ENCODE results near the gene PAQR5.
"Not testable (repeated sequence)": the region's sequence is repeated elsewhere in the genome, so short reads cannot be mapped to it uniquely, and the experiment has no call there.

PAQR5 gene

DNA sequence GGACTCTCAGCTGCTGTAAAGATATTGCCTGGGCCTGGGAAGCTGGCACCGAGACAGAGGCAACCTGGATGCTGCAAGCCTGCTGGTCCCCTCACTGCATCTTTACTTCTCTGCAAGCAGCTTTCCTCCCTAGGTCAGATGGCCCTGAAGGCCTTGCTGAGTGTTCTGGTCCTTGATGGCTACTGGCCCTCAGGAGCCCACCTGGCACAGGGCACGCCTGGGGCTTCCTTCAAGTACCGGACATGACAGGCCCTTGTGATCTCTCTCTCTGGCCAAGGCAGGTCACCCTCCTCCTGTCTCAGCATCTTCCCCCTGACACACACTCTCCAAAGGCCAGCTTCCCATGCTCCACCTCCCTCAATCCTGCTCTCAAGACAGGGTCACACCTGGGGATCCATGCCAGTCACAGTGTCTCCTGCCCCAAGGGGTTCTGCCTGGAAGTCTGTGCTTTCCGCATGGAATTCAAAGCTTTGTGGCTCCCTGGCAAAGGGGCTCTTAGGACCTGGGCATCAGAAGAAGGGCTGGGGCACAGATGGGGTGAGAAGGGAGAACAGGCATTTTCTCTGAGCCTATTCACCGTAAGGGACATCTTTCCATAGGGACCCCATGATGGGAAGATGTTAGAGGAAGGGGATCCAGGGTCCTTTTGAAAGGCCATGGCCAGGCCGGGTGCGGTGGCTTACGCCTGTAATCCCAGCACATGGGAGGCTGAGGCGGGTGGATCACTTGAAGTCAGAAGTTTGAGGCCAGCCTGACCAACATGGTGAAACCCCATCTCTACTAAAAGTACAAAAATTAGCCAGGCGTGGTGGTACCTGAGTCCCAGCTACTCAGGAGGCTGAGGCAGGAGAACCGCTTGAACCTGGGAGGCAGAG lies 4.7 kb upstream of the PAQR5 start:
- DNase-seq (ENCODE audit: low read depth in 2 of 2) = no peak

DNA sequence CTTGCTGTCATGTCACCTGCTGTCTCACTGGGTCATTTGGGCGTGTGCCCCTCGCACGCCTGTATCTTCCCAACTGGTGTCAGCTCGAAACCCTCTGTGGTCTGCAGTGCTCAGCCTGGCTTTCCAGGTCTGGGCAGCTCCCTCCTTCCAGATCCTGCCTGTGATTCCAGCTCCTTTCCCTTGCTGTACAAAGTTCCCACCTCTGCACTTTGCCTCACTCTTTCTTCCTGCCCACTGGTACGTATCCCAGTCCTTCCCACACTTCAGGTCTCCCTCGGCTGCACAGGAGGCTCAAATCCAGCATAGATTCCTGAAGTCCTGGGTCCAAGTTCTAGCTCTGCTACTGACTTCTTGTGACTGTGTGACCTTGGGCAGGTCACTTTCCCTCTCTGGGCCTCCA lies 2.1 kb upstream of the PAQR5 start:
- DNase-seq (ENCODE audit: low read depth in 2 of 2) = no peak

DNA sequence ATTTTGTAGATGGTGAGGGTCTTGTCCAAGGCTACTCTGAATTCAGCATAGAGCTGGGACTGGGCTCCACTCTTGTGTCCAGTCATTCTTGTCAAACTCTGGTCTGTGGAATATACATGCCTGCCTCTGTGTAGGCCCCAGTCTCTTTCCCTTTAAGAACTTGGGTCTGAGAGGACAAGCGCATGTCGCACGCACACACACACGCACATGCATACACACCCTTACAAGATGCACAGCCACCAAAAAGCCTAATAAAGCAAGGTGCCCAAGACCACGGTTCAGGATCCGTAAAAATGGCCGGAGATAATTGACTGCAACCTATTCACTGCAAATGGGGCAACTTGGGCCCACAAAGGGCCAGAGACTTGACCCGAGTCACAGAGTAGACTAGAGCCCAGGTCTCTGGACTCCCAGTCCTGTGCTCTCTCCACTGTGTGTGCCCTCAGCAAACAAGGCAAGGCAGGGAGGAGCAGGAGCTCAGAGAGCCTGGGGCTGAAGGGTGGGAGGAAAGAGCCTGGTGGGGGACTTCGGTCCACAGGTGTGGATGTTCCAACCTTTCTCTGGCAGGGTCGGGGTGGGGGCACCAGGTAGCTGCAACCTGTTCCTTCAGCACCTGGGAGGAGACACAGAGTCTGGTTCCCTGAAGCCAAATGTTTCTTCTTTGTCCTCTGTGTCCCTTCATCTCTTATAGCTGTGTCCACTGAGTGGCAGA lies 914 bp upstream of the PAQR5 start:
- DNase-seq (ENCODE audit: low read depth in 2 of 2) = no peak

DNA sequence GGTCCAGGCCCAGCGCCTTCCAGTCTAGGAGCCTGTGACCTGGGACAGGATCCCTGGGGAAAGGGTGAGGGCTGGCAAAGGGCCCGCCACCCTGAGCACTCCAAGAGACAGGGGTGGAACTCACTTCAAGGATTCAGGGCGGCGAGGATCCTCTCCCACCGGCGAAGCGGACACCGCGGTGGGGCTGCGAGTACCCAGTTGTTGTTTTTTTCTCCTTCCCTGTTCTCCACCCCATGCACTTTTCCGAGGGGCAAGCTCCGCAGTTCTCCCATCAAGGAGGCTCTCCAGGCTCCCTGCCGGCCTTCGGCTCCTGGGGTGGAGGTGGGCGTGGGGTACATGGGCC lies 387 bp upstream of the PAQR5 start:
- no peak for DNase-seq (ENCODE audit: low read depth in 2 of 2)

DNA sequence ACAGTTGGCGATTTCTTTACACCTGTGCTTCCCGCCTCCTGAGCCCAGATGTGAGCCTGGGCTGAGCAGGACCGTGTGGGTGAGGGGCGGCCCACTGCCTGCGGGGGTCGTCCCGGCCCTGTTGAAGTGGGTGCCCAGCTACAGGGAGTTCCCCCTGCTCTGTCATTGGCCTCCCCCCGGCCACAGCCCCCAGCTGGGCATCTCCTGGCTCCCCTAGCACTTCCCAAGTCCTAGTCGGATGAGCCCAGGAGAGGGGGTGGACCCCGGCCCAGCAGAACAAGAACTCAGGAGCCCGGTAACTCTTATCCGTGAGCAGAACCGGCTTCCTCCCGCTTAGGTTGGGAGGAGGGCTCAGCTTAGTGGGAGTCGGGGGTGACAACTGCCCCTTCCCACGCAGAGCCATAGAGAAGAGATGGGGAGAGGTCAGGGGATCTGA lies 757 bp downstream of the PAQR5 start:
- no peak for DNase-seq (ENCODE audit: low read depth in 2 of 2)

DNA sequence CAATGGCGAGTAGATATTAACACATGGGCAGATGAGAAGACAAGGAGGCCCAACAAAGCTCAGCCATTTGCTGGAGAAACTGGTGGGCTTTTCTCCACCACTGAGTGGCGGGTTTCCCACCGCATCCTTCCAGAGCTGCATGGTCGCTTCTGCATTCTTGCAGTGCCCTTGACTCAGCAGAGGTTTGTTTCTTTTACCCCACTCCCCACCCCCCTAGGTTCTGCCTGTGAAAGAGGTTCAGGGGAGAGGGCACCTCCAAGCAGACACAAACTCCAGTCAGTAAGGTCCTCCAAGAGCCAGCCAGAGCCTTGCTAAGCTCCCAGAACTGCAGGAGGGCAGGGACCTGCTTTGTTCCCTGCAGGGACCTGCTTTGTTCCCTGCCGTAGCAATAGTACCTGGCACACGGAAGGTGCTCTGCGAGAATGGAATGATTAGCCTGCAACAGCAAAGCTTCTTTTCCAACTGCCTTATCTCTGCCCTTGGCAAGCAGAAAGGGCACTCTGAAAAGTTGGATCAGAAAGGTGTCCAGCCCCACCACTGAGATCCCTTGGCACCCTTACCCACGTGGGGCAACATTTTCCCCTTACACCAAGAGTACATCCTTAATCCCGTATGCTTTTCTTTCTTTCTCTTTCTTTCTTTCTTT lies 1.4 kb downstream of the PAQR5 start:
- no peak for DNase-seq (ENCODE audit: low read depth in 2 of 2)

DNA sequence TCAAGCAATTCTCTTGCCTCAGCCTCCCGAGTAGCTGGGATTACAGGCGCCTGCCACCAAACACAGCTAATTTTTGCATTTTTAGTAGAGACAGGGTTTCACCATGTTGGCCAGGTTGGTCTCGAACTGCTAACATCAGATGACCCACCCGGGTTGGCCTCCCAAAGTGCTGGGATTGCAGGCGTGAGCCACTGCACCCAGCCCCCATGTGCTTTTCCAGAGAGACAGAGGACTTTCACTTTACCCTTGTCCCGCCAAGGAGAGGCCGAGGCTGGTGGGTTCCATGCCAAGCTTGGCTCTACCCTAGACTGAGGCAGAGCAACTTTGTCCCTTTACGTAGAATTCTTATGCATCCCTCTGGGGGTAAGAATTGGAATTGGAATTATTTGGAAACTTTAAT lies 2.4 kb downstream of the PAQR5 start:
- not testable (repeated sequence) for DNase-seq (ENCODE audit: low read depth in 2 of 2)

DNA sequence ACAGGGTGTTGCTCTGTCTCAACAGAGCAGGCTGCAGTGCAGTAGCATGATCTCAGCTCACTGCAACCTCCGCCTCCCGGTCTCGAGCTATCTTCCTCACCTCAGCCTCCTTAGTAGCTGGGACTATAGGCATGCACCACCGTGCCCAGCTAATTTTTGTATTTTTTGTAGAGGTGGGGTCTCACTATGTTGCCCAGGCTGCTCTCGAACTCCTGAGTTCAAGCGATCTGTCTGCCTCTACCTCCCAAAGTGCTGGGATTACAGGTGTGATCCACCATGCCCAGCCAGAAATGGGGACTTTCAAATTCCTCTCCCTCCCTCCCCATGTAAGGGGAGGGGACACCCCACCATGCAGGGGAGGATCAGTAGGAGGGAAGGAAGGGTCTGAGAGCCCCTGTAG lies 3.4 kb downstream of the PAQR5 start:
- DNase-seq (ENCODE audit: low read depth in 2 of 2) = not testable (repeated sequence)

DNA sequence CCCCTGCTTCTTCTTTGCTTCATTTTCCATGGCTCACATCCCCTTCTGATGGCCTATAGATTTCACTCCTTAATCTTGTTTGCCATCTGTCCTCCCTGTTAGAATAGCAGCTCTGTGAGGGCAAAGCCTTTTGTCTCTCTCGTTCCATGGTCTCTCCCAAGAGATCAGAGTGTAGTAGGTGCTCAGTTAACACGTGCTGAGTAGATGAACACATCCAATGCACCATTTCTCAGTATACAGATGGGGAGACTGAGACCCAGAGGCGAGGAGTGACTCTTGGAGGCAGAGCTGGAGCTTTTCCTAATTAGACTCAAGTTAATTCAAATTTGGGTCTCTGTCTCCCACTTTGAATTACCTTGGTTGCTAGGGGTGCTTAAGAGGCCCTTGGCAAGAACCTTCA lies 4.2 kb downstream of the PAQR5 start:
- DNase-seq (ENCODE audit: low read depth in 2 of 2) = no peak

DNA sequence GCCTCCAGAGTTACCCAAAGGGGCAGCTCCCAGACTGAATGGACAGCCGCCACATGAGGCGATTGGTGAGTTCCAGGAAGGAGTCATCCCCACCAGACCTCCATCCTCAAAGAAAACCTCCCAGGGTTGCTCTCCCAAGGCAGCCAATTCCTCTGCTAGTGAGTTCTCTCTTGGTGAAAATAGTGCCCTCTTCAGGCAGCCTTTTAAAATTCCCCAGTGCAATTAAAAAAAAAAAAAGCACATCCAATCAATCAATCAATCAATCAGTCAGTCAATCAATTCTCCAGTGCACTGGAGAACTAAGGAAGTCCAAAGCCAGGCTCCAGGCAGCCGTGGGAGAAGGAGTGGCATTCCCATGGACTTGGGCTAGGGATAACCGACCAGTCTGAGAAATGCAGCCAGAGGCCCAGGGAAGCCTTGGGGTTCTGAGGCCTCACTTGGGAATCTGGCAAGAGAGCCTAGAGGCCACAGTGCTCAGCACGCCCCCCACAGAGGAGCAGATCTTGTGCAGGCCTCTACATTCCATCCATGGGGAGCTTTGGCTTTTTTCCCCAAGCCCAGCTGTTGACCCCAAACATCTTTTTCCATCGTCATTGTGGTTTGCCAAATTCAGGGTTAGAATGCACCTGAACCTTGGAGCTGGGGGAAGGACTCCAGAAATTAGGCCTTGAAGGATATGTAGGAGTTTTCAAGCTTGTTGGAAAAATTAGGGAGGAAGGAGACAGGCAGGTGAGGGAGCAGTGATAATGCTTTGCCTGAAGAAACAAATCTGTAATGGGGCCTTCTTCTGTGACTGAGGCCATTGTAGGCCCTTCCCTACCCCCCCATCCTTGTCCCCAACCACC lies 4.8 kb downstream of the PAQR5 start:
- DNase-seq (ENCODE audit: low read depth in 2 of 2) = no peak

DNA sequence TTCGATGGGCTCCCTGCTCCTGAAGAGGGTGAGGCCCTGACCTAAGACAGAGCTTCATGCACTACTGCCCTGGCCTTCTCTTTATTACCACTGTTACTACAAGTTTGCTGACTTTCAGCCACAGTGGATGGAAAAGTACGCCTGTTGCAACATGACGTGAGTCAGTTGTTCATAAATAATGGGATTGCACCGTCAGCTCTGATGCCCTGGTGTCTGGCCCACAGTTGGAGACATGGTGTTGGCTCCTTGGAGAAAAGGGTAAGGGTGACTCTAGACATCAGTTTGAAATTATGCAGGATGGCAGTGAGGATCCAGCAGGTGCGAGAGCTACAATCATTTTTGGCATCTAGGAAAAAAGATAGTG lies 5.5 kb downstream of the PAQR5 start:
- DNase-seq (ENCODE audit: low read depth in 2 of 2) = no peak

DNA sequence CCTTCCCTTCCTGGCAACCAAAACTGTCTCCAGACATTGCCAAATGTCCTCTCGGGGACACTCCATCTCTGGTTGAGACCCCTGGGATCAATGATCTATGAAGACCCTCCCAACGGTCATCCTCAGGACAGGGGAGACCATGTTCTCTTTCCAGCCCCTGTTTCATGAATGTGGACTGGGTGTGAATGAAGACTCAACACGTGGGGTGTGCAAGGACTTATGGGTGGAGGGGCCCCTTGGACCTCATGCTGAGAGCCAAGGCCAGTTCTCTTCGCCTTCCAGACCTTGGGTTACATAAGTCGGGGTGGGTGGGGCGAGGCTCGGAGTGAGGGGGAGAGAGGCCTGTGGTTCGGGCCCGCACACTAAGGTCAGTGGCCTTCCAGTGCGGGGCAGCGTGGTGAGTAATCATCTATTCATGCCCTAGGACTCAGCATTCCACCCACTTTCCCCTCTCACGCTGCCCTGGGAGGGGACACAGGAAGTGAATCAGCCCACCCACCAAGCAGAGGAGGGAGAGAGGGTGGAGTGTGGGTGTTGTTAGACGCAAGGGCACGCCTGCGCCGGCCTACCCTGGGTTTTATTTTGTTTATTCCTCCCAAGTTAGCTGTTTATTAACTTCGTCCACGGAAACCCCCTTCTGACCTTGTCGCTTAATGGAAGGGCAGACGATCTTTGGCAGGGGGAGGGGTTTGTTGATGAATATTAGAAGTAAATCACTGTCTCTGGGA lies 6.7 kb downstream of the PAQR5 start:
- no peak for DNase-seq (ENCODE audit: low read depth in 2 of 2)

DNA sequence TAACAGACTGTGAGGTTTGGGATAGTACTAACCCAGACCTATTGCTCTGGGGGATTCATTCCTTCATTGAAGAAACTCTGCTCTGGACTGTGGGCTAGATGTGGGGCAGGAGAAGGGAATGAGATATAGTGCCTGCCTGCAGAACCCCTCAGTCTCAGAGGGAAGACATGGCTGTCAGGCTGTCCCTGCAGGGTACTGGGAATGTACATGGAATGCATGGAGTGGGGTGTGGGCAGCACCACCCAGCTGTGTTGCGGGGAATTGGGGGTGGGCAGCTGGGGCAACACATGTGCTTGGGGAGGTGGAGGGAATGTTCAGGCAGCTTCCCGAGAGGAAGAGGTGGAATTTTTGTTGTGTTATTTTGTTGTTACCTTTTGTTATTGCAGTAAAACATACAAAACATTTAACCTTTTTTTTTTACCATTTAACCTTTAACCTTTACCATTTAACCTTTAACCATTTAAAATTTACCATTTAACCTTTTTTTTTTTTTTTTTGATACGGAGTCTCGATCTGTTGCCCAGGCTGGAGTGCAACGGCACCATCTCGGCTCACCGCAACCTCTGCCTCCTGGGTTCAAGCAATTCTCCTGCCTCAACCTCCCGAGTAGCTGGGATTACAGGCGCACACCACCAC lies 7.3 kb downstream of the PAQR5 start:
- no peak for DNase-seq (ENCODE audit: low read depth in 2 of 2)

DNA sequence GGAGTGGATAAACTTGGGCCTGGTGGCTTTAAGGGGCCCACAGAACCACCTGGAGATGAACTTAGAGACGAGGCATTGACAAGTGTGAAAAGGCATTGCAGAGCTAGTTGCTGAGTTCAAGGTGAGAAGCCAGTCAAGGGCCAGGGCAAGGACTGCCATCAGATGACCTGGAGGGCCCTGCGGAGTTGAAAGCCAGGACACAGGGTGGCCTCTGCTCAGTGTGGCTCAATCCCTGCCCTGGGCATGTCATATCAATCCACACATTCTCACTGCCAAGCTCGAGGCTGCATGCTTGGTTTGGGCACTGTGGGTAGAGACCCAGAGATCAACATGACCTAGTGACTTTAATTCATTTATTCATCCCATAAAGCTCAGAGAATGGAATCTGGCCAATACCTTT lies 9.2 kb downstream of the PAQR5 start:
- no peak for DNase-seq (ENCODE audit: low read depth in 2 of 2)

DNA sequence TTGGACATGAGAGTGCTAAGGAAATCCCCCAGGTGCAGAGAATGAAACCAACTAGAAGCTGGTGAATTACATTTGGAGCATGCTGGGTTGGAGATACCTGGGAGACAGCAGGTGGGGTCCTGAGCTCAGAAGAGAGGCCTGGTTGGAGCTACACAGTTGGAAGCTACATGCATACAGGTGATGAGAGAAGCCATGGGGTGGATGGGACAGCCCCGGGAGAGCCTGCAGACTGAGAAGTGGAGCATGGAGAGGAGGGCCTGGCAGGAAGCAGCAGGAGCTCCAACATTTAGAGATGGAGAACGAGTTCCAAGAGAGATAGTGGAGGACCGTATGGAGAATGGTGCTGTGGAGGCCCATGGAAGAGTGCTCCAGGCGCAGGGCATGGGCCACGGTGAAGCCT lies 10.2 kb downstream of the PAQR5 start:
- DNase-seq (ENCODE audit: low read depth in 2 of 2) = no peak

DNA sequence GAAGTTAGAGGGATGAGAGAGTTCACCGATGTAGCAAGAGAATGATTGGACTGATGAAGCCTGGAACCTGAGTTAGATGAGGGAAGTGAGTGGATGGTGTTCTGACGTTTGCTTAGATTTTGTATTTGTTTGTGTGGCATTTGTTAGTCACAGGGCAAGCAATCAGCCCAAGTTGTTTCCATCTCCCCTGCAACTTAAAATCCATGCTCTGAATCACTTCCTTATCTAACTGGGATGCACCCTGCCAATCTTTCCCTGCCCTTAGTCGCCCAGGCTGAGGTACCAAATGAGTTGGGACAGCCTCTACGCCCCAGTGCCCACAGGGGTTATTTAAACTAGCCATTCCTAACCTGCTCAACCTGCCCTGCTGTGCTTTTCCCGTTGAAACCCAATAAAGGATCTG lies 12.6 kb downstream of the PAQR5 start:
- DNase-seq (ENCODE audit: low read depth in 2 of 2) = no peak

DNA sequence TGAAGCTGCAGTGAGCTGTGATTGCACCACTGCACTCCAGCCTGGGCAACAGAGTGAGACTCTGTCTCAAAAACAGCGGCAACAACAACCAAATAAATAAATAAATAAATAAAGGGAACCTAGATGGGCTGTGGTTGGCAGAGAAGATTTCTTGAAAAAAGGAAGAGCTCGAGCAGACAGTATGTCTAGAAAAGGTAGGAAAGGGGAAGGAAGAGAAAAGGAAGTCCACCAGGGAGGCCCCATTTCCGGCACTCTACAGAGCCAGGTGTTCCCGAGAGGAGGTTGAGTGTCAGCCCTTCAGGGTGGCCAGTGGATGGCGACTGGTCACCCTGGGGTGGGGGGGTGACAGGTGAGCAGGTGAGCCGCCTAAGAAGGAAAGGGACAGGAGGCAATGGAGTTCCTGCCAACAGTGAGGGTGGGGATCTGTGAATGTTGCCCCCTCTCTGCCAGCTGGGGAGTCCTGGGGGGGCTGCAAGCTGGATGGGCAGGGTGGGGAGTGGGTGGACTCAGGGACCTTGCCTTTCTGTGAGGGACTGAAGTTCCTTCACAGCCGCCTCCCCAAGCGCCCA lies 14.8 kb downstream of the PAQR5 start:
- no peak for DNase-seq (ENCODE audit: low read depth in 2 of 2)

DNA sequence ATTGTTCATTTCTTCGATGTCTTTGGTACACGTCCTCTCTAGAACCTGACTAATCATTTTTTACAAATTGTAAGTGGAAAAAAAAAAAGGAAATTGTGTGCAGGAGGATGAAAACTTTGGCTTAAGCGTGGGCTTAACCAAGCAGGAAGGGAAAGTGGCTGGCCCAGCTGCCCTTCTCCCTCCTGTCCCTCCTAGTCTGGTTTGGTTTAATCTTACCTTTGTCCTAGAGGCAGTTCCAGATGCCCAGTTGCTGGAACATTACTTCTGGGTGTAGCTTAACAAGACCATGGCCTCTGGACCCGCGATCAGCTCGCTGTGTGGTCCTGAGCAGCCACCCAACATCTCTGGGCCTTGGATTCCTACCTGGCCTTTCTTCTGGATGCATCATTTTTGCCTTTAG lies 15.4 kb downstream of the PAQR5 start:
- DNase-seq (ENCODE audit: low read depth in 2 of 2) = no peak

DNA sequence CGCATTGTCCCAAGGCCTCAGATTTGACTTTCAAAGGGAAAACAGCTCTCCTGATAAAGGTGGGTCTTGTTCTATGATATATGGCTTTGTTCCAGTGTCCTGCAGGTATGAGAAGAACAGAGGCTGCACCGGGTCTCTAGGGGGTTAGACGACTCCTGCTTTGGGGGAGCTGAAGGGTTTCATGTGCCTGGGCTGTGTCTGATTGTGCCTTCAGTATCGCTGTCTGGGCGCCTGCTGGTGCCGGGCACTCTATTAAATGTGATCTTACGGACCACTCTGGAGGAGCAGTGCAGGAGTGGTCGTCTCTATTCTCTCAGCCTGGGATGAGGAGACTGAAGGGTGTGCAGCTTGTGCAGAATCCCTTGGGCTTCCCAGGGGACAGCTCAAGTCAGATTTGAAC lies 16.0 kb downstream of the PAQR5 start:
- DNase-seq (ENCODE audit: low read depth in 2 of 2) = no peak

DNA sequence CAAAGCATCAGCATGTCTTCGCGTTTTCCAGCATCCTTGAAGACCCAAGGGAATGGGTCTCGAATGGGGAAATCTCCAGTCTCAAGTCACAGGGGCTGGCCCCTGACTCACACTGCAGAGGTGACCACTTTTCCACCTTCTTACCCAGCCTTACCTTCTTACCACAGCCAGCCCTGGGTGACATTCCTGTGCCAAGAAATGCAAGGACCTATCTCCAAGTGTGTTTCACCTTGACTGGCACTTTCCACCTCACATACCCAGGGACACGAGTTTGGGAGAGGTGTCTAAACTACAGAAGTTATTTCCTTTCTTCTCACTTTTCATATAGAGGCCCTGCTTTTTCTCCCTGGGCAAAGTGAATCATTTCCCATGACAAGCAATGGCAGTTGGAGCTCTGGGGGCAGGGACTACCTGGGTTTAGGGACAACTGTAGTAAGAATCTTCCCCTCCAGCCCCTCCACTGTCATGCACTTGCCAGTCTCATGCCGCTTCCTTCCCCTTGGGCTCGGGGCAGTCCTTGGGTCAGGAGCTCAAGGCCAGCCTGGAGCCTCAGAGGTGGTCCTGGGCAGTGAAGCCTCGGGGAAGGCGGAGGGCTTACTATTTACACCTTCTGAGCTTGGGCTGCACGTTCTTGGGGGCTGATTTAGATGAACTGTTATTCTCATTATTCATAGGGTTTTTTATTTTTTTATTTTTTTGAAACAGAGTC lies 16.8 kb downstream of the PAQR5 start:
- DNase-seq (ENCODE audit: low read depth in 2 of 2) = no peak

Measured in stimulated activated CD8-positive, alpha-beta memory T cell treated with anti-CD3 and anti-CD28 coated beads, Interleukin-7, amount 100 ng/mL, for 1 hour (primary cell).